GDM1 (cell line): Measurements from ENCODE around the gene NUDT17.

Experiments
- DNase-seq: peaks from one replicate; lab custom pipeline; 2025; lab: John Stamatoyannopoulos, UW

Gene NUDT17

GRCh38 chr1:145847827-145848226, 2.4 kb downstream of the NUDT17 start:
- DNase-seq, result no peak

- DNase-seq, result no peak
Measured at GRCh38 chr1:145849356-145850160, 4.1 kb downstream of the NUDT17 start.

GRCh38 chr1:145855426-145855948, 10.1 kb downstream of the NUDT17 start:
- no peak for DNase-seq

- no peak for DNase-seq
Measured at GRCh38 chr1:145857170-145857569, 11.7 kb downstream of the NUDT17 start.

GRCh38 chr1:145858238-145858900, 12.9 kb downstream of the NUDT17 start:
- no peak for DNase-seq

- DNase-seq, result peak; percentile 91
Measured at GRCh38 chr1:145858901-145859490, 13.6 kb downstream of the NUDT17 start, which contains the start of gene PIAS3. Gene PIAS3 (minus strand): TSS chr1:145859081. CDS start chr1:145858990, 91 bp downstream.

GRCh38 chr1:145859491-145860023, 14.1 kb downstream of the NUDT17 start:
- DNase-seq, result peak; percentile 67

GRCh38 chr1:145863282-145864018, 18.0 kb downstream of the NUDT17 start:
- DNase-seq, result no peak

- DNase-seq, result no peak
Measured at GRCh38 chr1:145868232-145868631, 22.8 kb downstream of the NUDT17 start.

GRCh38 chr1:145871994-145872924, 26.8 kb downstream of the NUDT17 start:
- no peak for DNase-seq

GRCh38 chr1:145874646-145875045, 29.2 kb downstream of the NUDT17 start:
- DNase-seq, result no peak

GRCh38 chr1:145877923-145878486, 32.6 kb downstream of the NUDT17 start:
- DNase-seq, result no peak

- DNase-seq, result no peak
Measured at GRCh38 chr1:145878724-145879123, 33.3 kb downstream of the NUDT17 start.

- DNase-seq, result peak; percentile 6
Measured at GRCh38 chr1:145879775-145880174, 34.3 kb downstream of the NUDT17 start.

GRCh38 chr1:145884675-145885074, 39.2 kb downstream of the NUDT17 start:
- no peak for DNase-seq

- peak; percentile 28 for DNase-seq
Measured at GRCh38 chr1:145885738-145886287, 40.4 kb downstream of the NUDT17 start, which contains the start of gene ANKRD35. Gene ANKRD35 (minus strand): TSS chr1:145885866. CDS start chr1:145885758, 108 bp downstream.

- DNase-seq, result no peak
Measured at GRCh38 chr1:145886390-145886789, 41.0 kb downstream of the NUDT17 start.

GRCh38 chr1:145886816-145887215, 41.4 kb downstream of the NUDT17 start:
- DNase-seq, result no peak

GRCh38 chr1:145887631-145888030, 42.2 kb downstream of the NUDT17 start:
- DNase-seq, result no peak

- DNase-seq, result no peak
Measured at GRCh38 chr1:145889722-145890121, 44.3 kb downstream of the NUDT17 start.
